ENCODE data around the gene RNF180.

The RNF180 gene

GRCh38 chr5:64199425-64199824, 33.8 kb downstream of the RNF180 start:
- WGBS (ENCODE audit: extremely low coverage, insufficient coverage, low lambda C conversion rate): no CpG with 5 or more reads among the region's 1 CpG
- H3K56ac ChIP-seq (ENCODE audit: low read length): no peak overlapping the region

GRCh38 chr5:64201996-64202395, 36.4 kb downstream of the RNF180 start:
- H3K56ac ChIP-seq (ENCODE audit: low read length): no peak overlapping the region
- H3K27me3 ChIP-seq (ENCODE audit: insufficient read depth, low read length, poor library complexity): no peaks in the 10 kb centered on the region
- DNase-seq: no peak
- WGBS (ENCODE audit: extremely low coverage, insufficient coverage, low lambda C conversion rate): no CpG with 5 or more reads among the region's 1 CpG
- H3K27ac ChIP-seq (ENCODE audit: low read depth, low read length): no peak overlapping the region
- H3K9ac ChIP-seq (ENCODE audit: low read length): no peak overlapping the region
- no peak overlapping the region for H2BK15ac ChIP-seq (replicated peaks; ENCODE audit: low read depth)
- no peaks in the 10 kb centered on the region for H3K36me3 ChIP-seq (ENCODE audit: control insufficient read depth, insufficient read depth, low read length)
- H2BK5ac ChIP-seq (ENCODE audit: low read length): no peak overlapping the region
- no peak overlapping the region for H3K4ac ChIP-seq (ENCODE audit: low read depth, low read length)
- no peak overlapping the region for H2AK5ac ChIP-seq (ENCODE audit: low read length)
- H3K18ac ChIP-seq (ENCODE audit: low read length): no peak overlapping the region
- H3K79me2 ChIP-seq (ENCODE audit: control insufficient read depth, insufficient read depth, low read length): no peaks in the 10 kb centered on the region
- no peak overlapping the region for H3K4me2 ChIP-seq (ENCODE audit: low read length)
- H3K23ac ChIP-seq (ENCODE audit: low read length): no peak overlapping the region
- no peak overlapping the region for H2BK120ac ChIP-seq (ENCODE audit: low read depth, low read length)
- no peaks in the 10 kb centered on the region for H3K4me1 ChIP-seq (ENCODE audit: control insufficient read depth, low read depth, low read length)
- no peaks in the 10 kb centered on the region for H3K79me1 ChIP-seq (ENCODE audit: low read length)
- H3K4me3 ChIP-seq (ENCODE audit: low read length): no peak overlapping the region
- no peak overlapping the region for H4K5ac ChIP-seq (ENCODE audit: low read length)
- no peak overlapping the region for H4K8ac ChIP-seq (ENCODE audit: low read depth, low read length)

More at GRCh38 chr5:64199425-64199824, 33.8 kb downstream of the RNF180 start:
- Histone ChIP-seq H3K4ac (ENCODE audit: low read depth, low read length) (no peak overlapping the region), H3K4me2 (ENCODE audit: low read length) (no peak overlapping the region), H3K79me2 (ENCODE audit: control insufficient read depth, insufficient read depth, low read length) (no peaks in the 10 kb centered on the region), H2BK120ac (ENCODE audit: low read depth, low read length) (no peak overlapping the region), H2BK5ac (ENCODE audit: low read length) (no peak overlapping the region), H2BK15ac (replicated peaks; ENCODE audit: low read depth) (no peak overlapping the region), H3K18ac (ENCODE audit: low read length) (no peak overlapping the region), H2AK5ac (ENCODE audit: low read length) (no peak overlapping the region), H3K27me3 (ENCODE audit: insufficient read depth, low read length, poor library complexity) (no peaks in the 10 kb centered on the region), H4K8ac (ENCODE audit: low read depth, low read length) (no peak overlapping the region), H3K36me3 (ENCODE audit: control insufficient read depth, insufficient read depth, low read length) (no peaks in the 10 kb centered on the region), H3K23ac (ENCODE audit: low read length) (no peak overlapping the region), H3K27ac (ENCODE audit: low read depth, low read length) (no peak overlapping the region), H3K79me1 (ENCODE audit: low read length) (no peaks in the 10 kb centered on the region), H3K9ac (ENCODE audit: low read length) (no peak overlapping the region), H3K4me3 (ENCODE audit: low read length) (no peak overlapping the region), H4K5ac (ENCODE audit: low read length) (no peak overlapping the region), H3K4me1 (ENCODE audit: control insufficient read depth, low read depth, low read length) (no peaks in the 10 kb centered on the region)
- no peak for DNase-seq

GRCh38 chr5:64206653-64207052, 41.0 kb downstream of the RNF180 start:
- H3K27me3 ChIP-seq (ENCODE audit: insufficient read depth, low read length, poor library complexity): no peaks in the 10 kb centered on the region
- H2BK5ac ChIP-seq (ENCODE audit: low read length): no peak overlapping the region
- no peak overlapping the region for H2BK15ac ChIP-seq (replicated peaks; ENCODE audit: low read depth)
- no peak overlapping the region for H3K18ac ChIP-seq (ENCODE audit: low read length)
- no peaks in the 10 kb centered on the region for H3K4me1 ChIP-seq (ENCODE audit: control insufficient read depth, low read depth, low read length)
- no peak overlapping the region for H2AK5ac ChIP-seq (ENCODE audit: low read length)
- H3K79me1 ChIP-seq (ENCODE audit: low read length): no peaks in the 10 kb centered on the region
- H3K4ac ChIP-seq (ENCODE audit: low read depth, low read length): no peak overlapping the region
- H4K8ac ChIP-seq (ENCODE audit: low read depth, low read length): no peak overlapping the region
- peak; percentile 23 for DNase-seq
- WGBS (ENCODE audit: extremely low coverage, insufficient coverage, low lambda C conversion rate): no CpG with 5 or more reads among the region's 2 CpGs
- no peak overlapping the region for H3K4me3 ChIP-seq (ENCODE audit: low read length)
- H3K9ac ChIP-seq (ENCODE audit: low read length): no peak overlapping the region
- H3K56ac ChIP-seq (ENCODE audit: low read length): no peak overlapping the region
- H3K23ac ChIP-seq (ENCODE audit: low read length): no peak overlapping the region
- no peak overlapping the region for H2BK120ac ChIP-seq (ENCODE audit: low read depth, low read length)
- H3K4me2 ChIP-seq (ENCODE audit: low read length): no peak overlapping the region
- H3K79me2 ChIP-seq (ENCODE audit: control insufficient read depth, insufficient read depth, low read length): no peaks in the 10 kb centered on the region
- no peak overlapping the region for H4K5ac ChIP-seq (ENCODE audit: low read length)
- H3K36me3 ChIP-seq (ENCODE audit: control insufficient read depth, insufficient read depth, low read length): no peaks in the 10 kb centered on the region
- no peak overlapping the region for H3K27ac ChIP-seq (ENCODE audit: low read depth, low read length)

GRCh38 chr5:64207978-64208377, 42.3 kb downstream of the RNF180 start:
- H3K27ac ChIP-seq (ENCODE audit: low read depth, low read length): no peak overlapping the region
- H2BK15ac ChIP-seq (replicated peaks; ENCODE audit: low read depth): no peak overlapping the region
- no peak overlapping the region for H2BK120ac ChIP-seq (ENCODE audit: low read depth, low read length)
- WGBS (ENCODE audit: extremely low coverage, insufficient coverage, low lambda C conversion rate): no CpG with 5 or more reads among the region's 1 CpG
- no peaks in the 10 kb centered on the region for H3K79me1 ChIP-seq (ENCODE audit: low read length)
- no peak overlapping the region for H3K18ac ChIP-seq (ENCODE audit: low read length)
- H4K8ac ChIP-seq (ENCODE audit: low read depth, low read length): no peak overlapping the region
- H3K23ac ChIP-seq (ENCODE audit: low read length): no peak overlapping the region
- H3K4me1 ChIP-seq (ENCODE audit: control insufficient read depth, low read depth, low read length): no peaks in the 10 kb centered on the region
- no peak overlapping the region for H3K56ac ChIP-seq (ENCODE audit: low read length)
- H3K27me3 ChIP-seq (ENCODE audit: insufficient read depth, low read length, poor library complexity): no peaks in the 10 kb centered on the region
- no peak overlapping the region for H2AK5ac ChIP-seq (ENCODE audit: low read length)
- no peak overlapping the region for H3K9ac ChIP-seq (ENCODE audit: low read length)
- no peak for DNase-seq
- H2BK5ac ChIP-seq (ENCODE audit: low read length): no peak overlapping the region
- H3K4ac ChIP-seq (ENCODE audit: low read depth, low read length): no peak overlapping the region
- no peak overlapping the region for H3K4me2 ChIP-seq (ENCODE audit: low read length)
- H3K36me3 ChIP-seq (ENCODE audit: control insufficient read depth, insufficient read depth, low read length): no peaks in the 10 kb centered on the region
- no peak overlapping the region for H3K4me3 ChIP-seq (ENCODE audit: low read length)
- no peaks in the 10 kb centered on the region for H3K79me2 ChIP-seq (ENCODE audit: control insufficient read depth, insufficient read depth, low read length)
- H4K5ac ChIP-seq (ENCODE audit: low read length): no peak overlapping the region

GRCh38 chr5:64209353-64209752, 43.7 kb downstream of the RNF180 start:
- Histone ChIP-seq H3K9ac (ENCODE audit: low read length) (no peak overlapping the region), H3K56ac (ENCODE audit: low read length) (no peak overlapping the region), H3K23ac (ENCODE audit: low read length) (no peak overlapping the region), H3K79me1 (ENCODE audit: low read length) (no peaks in the 10 kb centered on the region), H3K4ac (ENCODE audit: low read depth, low read length) (no peak overlapping the region), H3K27ac (ENCODE audit: low read depth, low read length) (no peak overlapping the region), H2BK5ac (ENCODE audit: low read length) (no peak overlapping the region), H4K5ac (ENCODE audit: low read length) (no peak overlapping the region), H3K4me1 (ENCODE audit: control insufficient read depth, low read depth, low read length) (no peaks in the 10 kb centered on the region), H4K8ac (ENCODE audit: low read depth, low read length) (no peak overlapping the region), H2AK5ac (ENCODE audit: low read length) (no peak overlapping the region), H2BK120ac (ENCODE audit: low read depth, low read length) (no peak overlapping the region), H3K27me3 (ENCODE audit: insufficient read depth, low read length, poor library complexity) (no peaks in the 10 kb centered on the region), H3K4me2 (ENCODE audit: low read length) (no peak overlapping the region), H3K36me3 (ENCODE audit: control insufficient read depth, insufficient read depth, low read length) (no peaks in the 10 kb centered on the region), H3K79me2 (ENCODE audit: control insufficient read depth, insufficient read depth, low read length) (no peaks in the 10 kb centered on the region), H2BK15ac (replicated peaks; ENCODE audit: low read depth) (no peak overlapping the region), H3K18ac (ENCODE audit: low read length) (no peak overlapping the region), H3K4me3 (ENCODE audit: low read length) (no peak overlapping the region)
- DNase-seq: no peak

- no peaks in the 10 kb centered on the region for H3K36me3 ChIP-seq (ENCODE audit: control insufficient read depth, insufficient read depth, low read length)
Observed at GRCh38 chr5:64210866-64211265, 45.2 kb downstream of the RNF180 start.

More at GRCh38 chr5:64210866-64211265, 45.2 kb downstream of the RNF180 start:
- Histone ChIP-seq H3K4me2 (ENCODE audit: low read length) (no peak overlapping the region), H3K27ac (ENCODE audit: low read depth, low read length) (no peak overlapping the region), H2AK5ac (ENCODE audit: low read length) (no peak overlapping the region), H4K8ac (ENCODE audit: low read depth, low read length) (no peak overlapping the region), H3K79me1 (ENCODE audit: low read length) (no peaks in the 10 kb centered on the region), H3K79me2 (ENCODE audit: control insufficient read depth, insufficient read depth, low read length) (no peaks in the 10 kb centered on the region), H2BK120ac (ENCODE audit: low read depth, low read length) (no peak overlapping the region), H3K56ac (ENCODE audit: low read length) (no peak overlapping the region), H3K4me1 (ENCODE audit: control insufficient read depth, low read depth, low read length) (no peaks in the 10 kb centered on the region), H2BK5ac (ENCODE audit: low read length) (no peak overlapping the region), H3K9ac (ENCODE audit: low read length) (no peak overlapping the region), H4K5ac (ENCODE audit: low read length) (no peak overlapping the region), H3K4me3 (ENCODE audit: low read length) (no peak overlapping the region), H3K4ac (ENCODE audit: low read depth, low read length) (no peak overlapping the region), H3K23ac (ENCODE audit: low read length) (no peak overlapping the region), H3K27me3 (ENCODE audit: insufficient read depth, low read length, poor library complexity) (no peaks in the 10 kb centered on the region), H3K18ac (ENCODE audit: low read length) (no peak overlapping the region), H2BK15ac (replicated peaks; ENCODE audit: low read depth) (no peak overlapping the region)
- peak; percentile 84 for DNase-seq
